Measurements from ENCODE around the gene PNPLA5. TPM values are rescaled to one million over a fixed set of nuclear protein-coding genes. Genes with fewer than 3 reads are reported as not detected.
"Not testable (repeated sequence)": the region's sequence is repeated elsewhere in the genome, so short reads cannot be mapped to it uniquely, and the experiment has no call there.

Gene PNPLA5
- total and polyA plus RNA-seq, 2 donors: not detected

- 82% methylated on average over 9 of the region's 9 CpGs for WGBS
- Histone ChIP-seq H3K36me3 (ENCODE audit: insufficient read depth) (no peaks in the 10 kb centered on the region), H3K4me1 (ENCODE audit: insufficient read depth) (no peaks in the 10 kb centered on the region), H3K4me3 (ENCODE audit: low read depth, low read length) (no peak overlapping the region), H3K27ac (ENCODE audit: low read depth) (no peak overlapping the region)
- DNase-seq (ENCODE audit: extremely low spot score): no peak
These were observed 9.6 kb downstream of the PNPLA5 start for GRCh38 chr22:43882122-43882767.

GRCh38 chr22:43881091-43882061, 10.4 kb downstream of the PNPLA5 start:
- 86% methylated on average over 19 of the region's 19 CpGs for WGBS
- no peak overlapping the region for H3K4me3 ChIP-seq (ENCODE audit: low read depth, low read length)
- DNase-seq (ENCODE audit: extremely low spot score): no peak
- no peak overlapping the region for H3K27ac ChIP-seq (ENCODE audit: low read depth)
- no peaks in the 10 kb centered on the region for H3K4me1 ChIP-seq (ENCODE audit: insufficient read depth)
- no peaks in the 10 kb centered on the region for H3K36me3 ChIP-seq (ENCODE audit: insufficient read depth)

- H3K4me1 ChIP-seq (ENCODE audit: insufficient read depth): no peaks in the 10 kb centered on the region
- no peak for DNase-seq (ENCODE audit: extremely low spot score)
- H3K4me3 ChIP-seq (ENCODE audit: low read depth, low read length): no peak overlapping the region
- no peaks in the 10 kb centered on the region for H3K36me3 ChIP-seq (ENCODE audit: insufficient read depth)
- H3K27ac ChIP-seq (ENCODE audit: low read depth): no peak overlapping the region
- WGBS: 84% methylated on average over 15 of the region's 15 CpGs
These were observed 11.2 kb downstream of the PNPLA5 start for GRCh38 chr22:43880541-43880991.

GRCh38 chr22:43879901-43880540, 11.8 kb downstream of the PNPLA5 start:
- WGBS: 83% methylated on average over 14 of the region's 14 CpGs
- H3K27ac ChIP-seq (ENCODE audit: low read depth): no peak overlapping the region
- no peaks in the 10 kb centered on the region for H3K4me1 ChIP-seq (ENCODE audit: insufficient read depth)
- H3K36me3 ChIP-seq (ENCODE audit: insufficient read depth): no peaks in the 10 kb centered on the region
- no peak overlapping the region for H3K4me3 ChIP-seq (ENCODE audit: low read depth, low read length)
- no peak for DNase-seq (ENCODE audit: extremely low spot score)

- H3K27ac ChIP-seq (ENCODE audit: low read depth): no peak overlapping the region
- H3K36me3 ChIP-seq (ENCODE audit: insufficient read depth): no peaks in the 10 kb centered on the region
- no peaks in the 10 kb centered on the region for H3K4me1 ChIP-seq (ENCODE audit: insufficient read depth)
- WGBS: 70% methylated on average over 12 of the region's 12 CpGs
- no peak for DNase-seq (ENCODE audit: extremely low spot score)
- H3K4me3 ChIP-seq (ENCODE audit: low read depth, low read length): no peak overlapping the region
These were observed 12.8 kb downstream of the PNPLA5 start for GRCh38 chr22:43878831-43879550.

GRCh38 chr22:43878079-43878795, 13.6 kb downstream of the PNPLA5 start:
- Histone ChIP-seq H3K4me3 (ENCODE audit: low read depth, low read length) (no peak overlapping the region), H3K36me3 (ENCODE audit: insufficient read depth) (no peaks in the 10 kb centered on the region), H3K27ac (ENCODE audit: low read depth) (no peak overlapping the region), H3K4me1 (ENCODE audit: insufficient read depth) (no peaks in the 10 kb centered on the region)
- DNase-seq (ENCODE audit: extremely low spot score): no peak
- 31% methylated on average over 12 of the region's 12 CpGs for WGBS

GRCh38 chr22:43876866-43877509, 14.8 kb downstream of the PNPLA5 start:
- Histone ChIP-seq H3K27ac (ENCODE audit: low read depth) (no peak overlapping the region), H3K4me1 (ENCODE audit: insufficient read depth) (no peaks in the 10 kb centered on the region), H3K4me3 (ENCODE audit: low read depth, low read length) (no peak overlapping the region), H3K36me3 (ENCODE audit: insufficient read depth) (no peaks in the 10 kb centered on the region)
- WGBS: 66% methylated on average over 5 of the region's 5 CpGs
- no peak for DNase-seq (ENCODE audit: extremely low spot score)

- WGBS: 91% methylated on average over 5 of the region's 5 CpGs
- no peak for DNase-seq (ENCODE audit: extremely low spot score)
- Histone ChIP-seq H3K4me1 (ENCODE audit: insufficient read depth) (no peaks in the 10 kb centered on the region), H3K36me3 (ENCODE audit: insufficient read depth) (no peaks in the 10 kb centered on the region), H3K27ac (ENCODE audit: low read depth) (no peak overlapping the region), H3K4me3 (ENCODE audit: low read depth, low read length) (no peak overlapping the region)
These were observed 22.0 kb downstream of the PNPLA5 start for GRCh38 chr22:43869799-43870198.

- not testable (repeated sequence) for H3K36me3 ChIP-seq (ENCODE audit: insufficient read depth); DNase-seq (ENCODE audit: extremely low spot score); H3K27ac ChIP-seq (ENCODE audit: low read depth); H3K4me1 ChIP-seq (ENCODE audit: insufficient read depth); H3K4me3 ChIP-seq (ENCODE audit: low read depth, low read length)
- 77% methylated on average over 4 of the region's 4 CpGs for WGBS
These were observed 22.8 kb downstream of the PNPLA5 start for GRCh38 chr22:43869001-43869400.

- Histone ChIP-seq H3K4me3 (ENCODE audit: low read depth, low read length) (no peak overlapping the region), H3K27ac (ENCODE audit: low read depth) (no peak overlapping the region), H3K4me1 (ENCODE audit: insufficient read depth) (no peaks in the 10 kb centered on the region), H3K36me3 (ENCODE audit: insufficient read depth) (no peaks in the 10 kb centered on the region)
- WGBS: 9% methylated on average over 11 of the region's 11 CpGs
- no peak for DNase-seq (ENCODE audit: extremely low spot score)
These were observed 23.8 kb downstream of the PNPLA5 start for GRCh38 chr22:43867839-43868635.

GRCh38 chr22:43862882-43863202, 29.0 kb downstream of the PNPLA5 start:
- Histone ChIP-seq H3K4me3 (ENCODE audit: low read depth, low read length) (no peak overlapping the region), H3K27ac (ENCODE audit: low read depth) (no peak overlapping the region), H3K36me3 (ENCODE audit: insufficient read depth) (no peaks in the 10 kb centered on the region), H3K4me1 (ENCODE audit: insufficient read depth) (no peaks in the 10 kb centered on the region)
- WGBS: 64% methylated on average over 11 of the region's 11 CpGs
- no peak for DNase-seq (ENCODE audit: extremely low spot score)
